Mucosa of descending colon (tissue), 3 donors: ENCODE data around the gene MED22. TPM values are rescaled to one million over a fixed set of nuclear protein-coding genes. Genes with fewer than 3 reads are reported as not detected.
"Not testable (repeated sequence)": the region's sequence is repeated elsewhere in the genome, so short reads cannot be mapped to it uniquely, and the experiment has no call there.

Source experiments
- ATAC-seq: fragments of 200-7000 bp; cut with Tn5 transposase; one replicate; pipeline ENCODE4 v1.9.1; 2020; ENCODE audit warnings: mild to moderate bottlenecking, moderate library complexity
- DNase-seq, 3 donors: peaks; one replicate each; pipeline ENCODE4 v3.0.0-alpha.2; 2020
- H3K36me3 ChIP-seq: fragments of 200-600 bp; one replicate; pipeline ENCODE4 v1.8.0; 2021; ENCODE audit warnings: low read depth, mild to moderate bottlenecking
- H3K4me1 ChIP-seq: fragments of 200-600 bp; one replicate; pipeline ENCODE4 v1.8.0; 2021; ENCODE audit warnings: low read depth, mild to moderate bottlenecking
- H3K4me3 ChIP-seq: fragments of 200-600 bp; one replicate; pipeline ENCODE4 v1.8.0; 2021; ENCODE audit warnings: mild to moderate bottlenecking
- H3K9me3 ChIP-seq: fragments of 200-600 bp; one replicate; pipeline ENCODE4 v1.8.0; 2021; ENCODE audit warnings: mild to moderate bottlenecking
- intact Hi-C, 2 donors: fragments of 100-400 bp; cut with DNase I in 1 of 2; cut with micrococcal nuclease in 1 of 2; formaldehyde crosslinking; loops; one replicate each; pipeline versions ENCODE4 v1.11.0 to v1.11.1; 2022; cut with DNase I, micrococcal nuclease
- long read RNA-seq, 2 donors: library from polyadenylated mRNA; unstranded; transcript quantifications; one replicate each; pipeline ENCODE4 v2.0.0, GENCODE V29; 2019 to 2021
- total RNA-seq, 3 donors: library from RNA; stranded (reverse); fragmentation: NEBNext Ultra II Directional in 2 of 3; extraction: Animal tissue kit (Norgen Biotek cat#: 25700) in 2 of 3; gene quantifications; one replicate each; pipeline versions ENCODE4 v1.2.1 to v1.2.4, GENCODE V29; 2021 to 2023
- TF ChIP-seq, protein P1 (sequence below): fragments of 200-600 bp; IDR thresholded peaks from one replicate; pipeline ENCODE4 v1.8.0; 2022; ENCODE audit warnings: antibody characterized with exemption, mild to moderate bottlenecking
- donor health status: DM: no; HTN: no; CAD: no; lungs with moderate emphysema.
- donor health status: DM: no; HTN: no; CAD: no.
- donor health status: DM: no; HTN: yes; CAD: no.

MED22 gene
- total RNA-seq: 10 to 100 TPM; 19.8 to 33.6 (median 21.3) TPM
- long read RNA-seq, donor 1, transcript MED22-209 (4 exons, 3,867 nt): major isoform, 23 of 43 reads
- long read RNA-seq, donor 1, partial matches to known transcripts: 2 of 43 reads
- long read RNA-seq, donor 1, other reads (novel, unspliced or antisense): 17 of 43 reads
- long read RNA-seq, donor 2, partial matches to known transcripts: 0 of 4 reads
- long read RNA-seq, donor 2, other reads (novel, unspliced or antisense): 3 of 4 reads

DNA sequence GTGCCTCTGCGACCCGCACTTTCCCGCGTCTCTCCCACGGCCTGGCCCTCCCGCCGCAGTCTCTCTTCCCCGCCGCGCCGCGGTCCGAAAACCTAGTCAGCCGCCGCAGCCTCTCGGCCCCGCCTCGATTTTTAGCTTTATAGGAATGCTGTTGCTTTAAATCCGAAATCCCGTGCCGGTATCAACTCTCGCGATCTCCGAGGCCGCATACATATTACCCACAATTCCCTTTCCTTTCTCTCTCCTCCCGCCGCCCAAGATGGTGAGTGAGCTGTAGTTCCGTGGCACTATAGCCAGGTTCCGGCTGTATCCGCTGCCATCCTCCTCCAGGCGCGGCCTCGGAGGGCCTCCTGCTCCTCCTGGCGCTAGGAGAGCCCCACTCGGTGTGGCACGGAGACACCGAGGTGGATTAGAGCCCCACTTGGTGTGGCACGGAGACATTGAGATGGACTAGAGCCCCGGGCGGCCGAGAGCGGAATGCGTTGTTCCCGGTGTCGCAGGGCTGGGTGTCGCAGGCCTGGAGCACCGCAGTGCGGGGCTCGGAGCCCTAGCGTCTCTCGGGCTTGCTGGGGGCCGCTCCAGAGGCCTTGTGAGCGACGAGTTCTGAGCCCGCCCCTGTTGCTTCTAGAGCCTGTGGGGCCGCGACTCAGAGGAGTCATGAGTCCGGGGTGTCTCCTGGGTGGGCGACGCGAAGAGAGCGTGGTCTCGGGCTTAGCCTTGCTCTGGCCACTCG is at the start of gene MED22, which contains the start of gene RPL7A:
Gene MED22, minus strand, starts transcription at position 147 of the 733 bp plus-strand sequence. CDS start 1,469 bp downstream, outside the sequence.
Gene RPL7A, plus strand, starts transcription at position 234 of the 733 bp plus-strand sequence. Its CDS starts 26 bp downstream, at position 260.
- ATAC-seq (peak; percentile 94), DNase-seq (peak; percentile 94 to 98 (median 94))
- peaks cover 19% of the 10 kb centered on the region for H3K4me1 ChIP-seq
- peaks cover 21% of the 10 kb centered on the region for H3K36me3 ChIP-seq
- TF ChIP-seq, protein P1, sequence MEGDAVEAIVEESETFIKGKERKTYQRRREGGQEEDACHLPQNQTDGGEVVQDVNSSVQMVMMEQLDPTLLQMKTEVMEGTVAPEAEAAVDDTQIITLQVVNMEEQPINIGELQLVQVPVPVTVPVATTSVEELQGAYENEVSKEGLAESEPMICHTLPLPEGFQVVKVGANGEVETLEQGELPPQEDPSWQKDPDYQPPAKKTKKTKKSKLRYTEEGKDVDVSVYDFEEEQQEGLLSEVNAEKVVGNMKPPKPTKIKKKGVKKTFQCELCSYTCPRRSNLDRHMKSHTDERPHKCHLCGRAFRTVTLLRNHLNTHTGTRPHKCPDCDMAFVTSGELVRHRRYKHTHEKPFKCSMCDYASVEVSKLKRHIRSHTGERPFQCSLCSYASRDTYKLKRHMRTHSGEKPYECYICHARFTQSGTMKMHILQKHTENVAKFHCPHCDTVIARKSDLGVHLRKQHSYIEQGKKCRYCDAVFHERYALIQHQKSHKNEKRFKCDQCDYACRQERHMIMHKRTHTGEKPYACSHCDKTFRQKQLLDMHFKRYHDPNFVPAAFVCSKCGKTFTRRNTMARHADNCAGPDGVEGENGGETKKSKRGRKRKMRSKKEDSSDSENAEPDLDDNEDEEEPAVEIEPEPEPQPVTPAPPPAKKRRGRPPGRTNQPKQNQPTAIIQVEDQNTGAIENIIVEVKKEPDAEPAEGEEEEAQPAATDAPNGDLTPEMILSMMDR: no peak
- intact Hi-C loops: no loop called here
- peak within 1 kb of the TSS; percentile 95 for H3K4me3 ChIP-seq
- no peaks in the 10 kb centered on the region for H3K9me3 ChIP-seq

DNA sequence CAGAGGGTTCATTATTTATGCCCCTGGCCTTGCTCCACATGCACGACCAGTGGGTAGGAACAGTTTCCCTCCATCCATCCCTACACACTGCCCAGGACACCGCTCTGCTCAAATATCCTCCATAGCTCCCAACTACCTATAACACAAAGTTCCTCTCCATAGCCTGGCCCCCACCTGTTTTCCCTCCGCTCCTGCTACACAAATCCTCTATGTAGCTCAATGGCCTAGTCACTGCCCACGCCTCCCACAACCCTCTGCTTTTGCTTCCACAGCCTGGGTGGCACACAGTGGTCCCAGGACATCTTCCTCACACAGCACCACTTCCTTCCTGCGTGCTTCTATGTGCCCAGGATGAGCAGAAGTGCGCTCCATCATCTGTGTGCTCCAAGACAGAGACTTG is 49.4 kb upstream of the MED22 start:
- DNase-seq: no peak
- intact Hi-C loops: no loop called here
- no peak for ATAC-seq
- TF ChIP-seq, protein P1: no peak
- Histone ChIP-seq H3K4me1 (no peaks in the 10 kb centered on the region), H3K36me3 (no peaks in the 10 kb centered on the region), H3K4me3 (no peak overlapping the region), H3K9me3 (no peaks in the 10 kb centered on the region)

DNA sequence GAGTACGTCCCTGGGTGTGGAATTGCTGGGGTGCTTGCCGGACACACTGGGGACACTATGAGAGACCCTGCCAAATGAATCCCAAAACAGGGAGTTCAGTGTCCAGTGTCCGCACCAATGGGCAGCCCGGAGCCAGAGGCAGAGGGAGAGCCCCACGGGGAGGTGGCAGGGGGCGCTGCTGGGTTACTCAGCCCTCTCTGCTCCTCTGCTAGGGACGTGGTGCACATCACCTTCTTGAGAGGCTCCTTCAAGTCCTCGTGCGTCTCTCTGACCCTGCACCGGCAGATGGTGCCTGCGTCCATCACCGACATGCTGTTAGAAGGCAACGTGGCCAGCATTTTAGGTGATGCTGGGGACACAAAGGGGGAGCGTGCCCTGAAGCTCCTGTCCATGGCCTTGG is 49.0 kb upstream of the MED22 start:
- Histone ChIP-seq H3K9me3 (no peaks in the 10 kb centered on the region), H3K36me3 (no peaks in the 10 kb centered on the region), H3K4me3 (no peak overlapping the region), H3K4me1 (no peaks in the 10 kb centered on the region)
- DNase-seq: peak in 2 of 3 donors; percentile 25 to 53
- intact Hi-C loops: no loop called here
- peak; percentile 26 for ATAC-seq
- TF ChIP-seq, protein P1: no peak

DNA sequence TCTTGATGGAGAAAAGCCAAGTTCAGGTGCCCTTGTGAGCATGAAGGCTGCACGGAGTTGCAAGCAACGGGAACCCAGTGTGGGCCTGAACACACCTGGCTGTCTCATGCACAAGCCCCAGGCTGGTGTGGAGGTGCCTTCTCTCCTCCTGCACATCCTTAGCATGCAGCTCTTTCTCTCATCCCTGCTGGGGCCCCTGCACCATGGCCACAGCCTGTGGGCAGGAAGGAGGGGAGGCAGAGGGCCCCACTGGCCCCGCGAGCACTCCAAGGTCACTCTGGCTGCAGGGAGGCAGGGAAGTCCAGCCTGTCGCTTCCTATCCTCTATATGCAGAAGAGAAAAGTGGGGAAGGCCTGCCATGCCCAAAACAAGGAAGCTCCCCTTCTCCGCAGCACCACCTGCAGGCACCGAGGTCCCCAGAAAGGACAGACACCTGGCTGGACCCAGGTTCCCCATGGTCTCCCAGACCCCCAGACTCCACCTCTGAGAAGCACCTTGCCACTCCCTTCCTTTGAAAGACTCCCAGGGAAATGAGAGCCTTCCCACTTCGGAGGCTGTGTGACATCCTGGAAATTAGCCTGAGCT is 46.8 kb upstream of the MED22 start:
- DNase-seq (no peak), ATAC-seq (no peak)
- no peak overlapping the region for H3K4me3 ChIP-seq
- intact Hi-C loops: no loop called here
- no peaks in the 10 kb centered on the region for H3K4me1 ChIP-seq
- H3K9me3 ChIP-seq: no peaks in the 10 kb centered on the region
- no peaks in the 10 kb centered on the region for H3K36me3 ChIP-seq
- TF ChIP-seq, protein P1: no peak

DNA sequence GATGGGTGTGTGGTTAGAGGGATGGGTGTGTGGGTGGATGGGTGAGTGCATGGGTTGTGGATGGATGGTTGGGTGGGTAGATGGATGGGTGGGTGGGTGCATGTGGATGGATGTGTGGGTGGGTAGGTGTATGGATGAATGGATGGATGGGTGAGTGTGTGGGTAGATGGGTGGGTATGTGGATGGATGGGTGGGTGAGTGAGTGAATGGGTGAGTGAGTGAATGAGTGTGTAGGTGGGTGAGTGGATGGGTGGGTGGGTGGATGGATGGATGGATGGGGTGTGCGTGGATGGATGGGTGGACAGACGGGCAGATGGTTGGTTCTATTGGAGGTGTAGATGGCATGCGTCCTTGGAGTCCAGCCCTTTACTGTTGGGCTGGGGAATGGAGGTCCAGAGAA is 45.5 kb upstream of the MED22 start:
- TF ChIP-seq, protein P1: no peak
- intact Hi-C loops: no loop called here
- no peaks in the 10 kb centered on the region for H3K9me3 ChIP-seq
- no peak for ATAC-seq
- DNase-seq: no peak
- no peaks in the 10 kb centered on the region for H3K36me3 ChIP-seq
- H3K4me1 ChIP-seq: no peaks in the 10 kb centered on the region
- no peak overlapping the region for H3K4me3 ChIP-seq

DNA sequence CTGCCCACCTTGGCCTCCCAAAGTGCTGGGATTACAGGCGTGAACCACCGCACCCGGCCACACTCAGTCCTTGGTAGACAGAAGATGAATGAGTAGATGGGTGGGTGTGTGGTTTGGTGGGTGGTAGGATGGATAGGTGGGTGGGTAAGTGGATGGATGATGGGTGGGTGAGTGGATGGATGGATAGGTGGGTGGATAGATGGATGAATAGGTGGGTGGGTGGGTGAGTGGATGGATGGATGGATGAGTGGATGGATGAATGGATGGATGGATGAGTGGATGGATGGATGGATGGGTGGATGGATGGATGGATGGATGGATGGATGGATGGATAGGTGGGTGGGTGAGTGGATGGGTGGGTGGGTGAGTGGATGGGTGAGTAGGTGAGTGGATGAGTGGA is 44.4 kb upstream of the MED22 start:
- DNase-seq, intact Hi-C loops, H3K4me1 ChIP-seq, H3K4me3 ChIP-seq, H3K36me3 ChIP-seq, ATAC-seq, H3K9me3 ChIP-seq: not testable (repeated sequence)

DNA sequence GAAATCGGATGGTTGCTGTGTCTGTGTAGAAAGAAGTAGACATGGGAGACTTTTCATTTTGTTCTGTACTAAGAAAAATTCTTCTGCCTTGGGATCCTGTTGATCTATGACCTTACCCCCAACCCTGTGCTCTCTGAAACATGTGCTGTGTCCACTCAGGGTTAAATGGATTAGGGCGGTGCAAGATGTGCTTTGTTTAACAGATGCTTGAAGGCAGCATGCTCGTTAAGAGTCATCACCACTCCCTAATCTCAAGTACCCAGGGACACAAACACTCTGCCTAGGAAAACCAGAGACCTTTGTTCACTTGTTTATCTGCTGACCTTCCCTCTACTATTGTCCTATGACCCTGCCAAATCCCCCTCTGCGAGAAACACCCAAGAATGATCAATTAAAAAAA is 43.5 kb upstream of the MED22 start:
- ATAC-seq, H3K9me3 ChIP-seq, H3K36me3 ChIP-seq, DNase-seq, intact Hi-C loops, H3K4me1 ChIP-seq, H3K4me3 ChIP-seq: not testable (repeated sequence)
